Calu3 (cell line): ENCODE measurements around the gene ADAM19. TPM values are rescaled to one million over a fixed set of nuclear protein-coding genes. Genes with fewer than 3 reads are reported as not detected.

Experiments used
- BruUV-seq: library from RNA; stranded (reverse); fragments of 400-500 nt; replicated peaks from 2 replicates; lab custom pipeline; 2021; lab: Mats Ljungman, UMichigan
- CTCF ChIA-PET: fragments of 300-600 bp; sonication (Branson Sonifier 250); formaldehyde crosslinking; loops from one replicate; lab custom pipeline; 2022; ENCODE audit warnings: antibody characterized with exemption; lab: Charles Lee
- DNase-seq: peaks from one replicate; pipeline ENCODE4 v3.0.0; 2022
- H3K27ac Mint-ChIP-seq: one replicate; pipeline ENCODE4 v1.8.0; 2022; ENCODE audit warnings: mixed read lengths; ENCODE audit not compliant: unreplicated experiment
- H3K27me3 Mint-ChIP-seq: one replicate; pipeline ENCODE4 v1.8.0; 2022; ENCODE audit warnings: mixed read lengths; ENCODE audit not compliant: unreplicated experiment
- H3K36me3 Mint-ChIP-seq: one replicate; pipeline ENCODE4 v1.8.0; 2022; ENCODE audit warnings: mild to moderate bottlenecking, moderate library complexity, mixed read lengths; ENCODE audit not compliant: insufficient read depth, unreplicated experiment
- H3K4me1 Mint-ChIP-seq: one replicate; pipeline ENCODE4 v1.8.0; 2022; ENCODE audit warnings: mild to moderate bottlenecking, low read depth, mixed read lengths; ENCODE audit not compliant: unreplicated experiment
- H3K4me3 Mint-ChIP-seq: one replicate; pipeline ENCODE4 v1.8.0; 2022; ENCODE audit warnings: mild to moderate bottlenecking, low read depth, moderate library complexity, mixed read lengths; ENCODE audit not compliant: unreplicated experiment
- H3K9me3 Mint-ChIP-seq: one replicate; pipeline ENCODE4 v1.8.0; 2022; ENCODE audit warnings: low read depth, mixed read lengths; ENCODE audit not compliant: unreplicated experiment
- intact Hi-C: fragments of 100-400 bp; cut with micrococcal nuclease; formaldehyde crosslinking; loops from one replicate; pipeline ENCODE4 v1.10.0; 2022; ENCODE audit not compliant: unreplicated experiment
- total RNA-seq: library from RNA; stranded (reverse); gene quantifications from 2 replicates; pipeline ENCODE4 v1.2.3, GENCODE V29; 2022
- TF ChIP-seq, protein P1 (sequence below): fragments of 200-600 bp; IDR thresholded peaks from one replicate; pipeline ENCODE4 v1.8.0; 2022; ENCODE audit warnings: antibody characterized with exemption; ENCODE audit not compliant: unreplicated experiment

The ADAM19 gene
- total RNA-seq, 1 experiment from 2014 or later, result 16.2 TPM

DNA sequence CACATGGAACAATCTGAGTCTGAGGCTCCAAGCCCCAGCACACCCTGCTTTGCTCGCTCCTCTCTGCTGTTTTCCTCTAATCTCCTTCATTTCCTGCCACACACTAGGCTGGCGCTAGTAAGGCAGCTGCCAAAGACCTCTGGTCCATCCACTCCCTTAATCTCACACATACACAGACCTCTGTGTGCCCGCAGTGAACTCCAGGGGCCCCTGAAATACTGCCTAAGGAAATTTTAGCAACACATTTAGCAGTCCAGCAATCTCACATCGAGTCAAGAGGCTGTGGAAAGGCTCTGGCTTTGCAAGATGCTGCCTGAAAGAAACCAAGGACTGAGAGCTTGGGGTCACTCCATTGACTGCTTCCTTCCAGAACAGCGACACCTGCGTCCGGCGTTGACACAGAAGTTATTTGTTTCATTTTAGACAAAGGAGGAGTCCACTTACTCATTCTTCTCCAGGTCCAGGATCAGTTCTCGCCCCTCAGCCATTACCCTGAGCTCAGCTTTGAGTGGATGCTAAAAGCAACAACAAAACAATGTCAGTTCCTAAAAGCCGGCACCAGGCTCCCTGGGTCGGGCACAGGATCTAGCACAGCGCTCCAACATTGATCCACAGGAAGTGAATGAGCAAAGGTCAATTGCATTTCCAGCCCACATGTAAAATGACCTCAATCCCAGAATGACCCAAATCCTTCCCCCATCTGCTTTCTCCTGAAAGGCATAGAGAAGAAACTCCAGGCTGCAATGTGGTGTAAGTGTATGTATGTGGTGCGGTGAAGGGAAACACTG, 11.5 kb downstream of the ADAM19 start:
- Mint-ChIP-seq H3K4me1 (peaks cover 12% of the 10 kb centered on the region), H3K9me3 (no peaks in the 10 kb centered on the region), H3K36me3 (peaks cover 5% of the 10 kb centered on the region), H3K27ac (no peak overlapping the region), H3K4me3 (peak overlapping the region; percentile 25), H3K27me3 (no peaks in the 10 kb centered on the region)
- peak; percentile 43 for DNase-seq
- BruUV-seq, result no TSS peak
- CTCF ChIA-PET, result interaction anchor here (0.6 to 0.9 kb wide), 2 partner anchors 41 to 155 kb away, joined by 3 read pairs; no protein-coding TSS in a partner anchor
- intact Hi-C loops, result no loop called here
- TF ChIP-seq, protein P1, sequence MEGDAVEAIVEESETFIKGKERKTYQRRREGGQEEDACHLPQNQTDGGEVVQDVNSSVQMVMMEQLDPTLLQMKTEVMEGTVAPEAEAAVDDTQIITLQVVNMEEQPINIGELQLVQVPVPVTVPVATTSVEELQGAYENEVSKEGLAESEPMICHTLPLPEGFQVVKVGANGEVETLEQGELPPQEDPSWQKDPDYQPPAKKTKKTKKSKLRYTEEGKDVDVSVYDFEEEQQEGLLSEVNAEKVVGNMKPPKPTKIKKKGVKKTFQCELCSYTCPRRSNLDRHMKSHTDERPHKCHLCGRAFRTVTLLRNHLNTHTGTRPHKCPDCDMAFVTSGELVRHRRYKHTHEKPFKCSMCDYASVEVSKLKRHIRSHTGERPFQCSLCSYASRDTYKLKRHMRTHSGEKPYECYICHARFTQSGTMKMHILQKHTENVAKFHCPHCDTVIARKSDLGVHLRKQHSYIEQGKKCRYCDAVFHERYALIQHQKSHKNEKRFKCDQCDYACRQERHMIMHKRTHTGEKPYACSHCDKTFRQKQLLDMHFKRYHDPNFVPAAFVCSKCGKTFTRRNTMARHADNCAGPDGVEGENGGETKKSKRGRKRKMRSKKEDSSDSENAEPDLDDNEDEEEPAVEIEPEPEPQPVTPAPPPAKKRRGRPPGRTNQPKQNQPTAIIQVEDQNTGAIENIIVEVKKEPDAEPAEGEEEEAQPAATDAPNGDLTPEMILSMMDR, result peak; percentile 37

DNA sequence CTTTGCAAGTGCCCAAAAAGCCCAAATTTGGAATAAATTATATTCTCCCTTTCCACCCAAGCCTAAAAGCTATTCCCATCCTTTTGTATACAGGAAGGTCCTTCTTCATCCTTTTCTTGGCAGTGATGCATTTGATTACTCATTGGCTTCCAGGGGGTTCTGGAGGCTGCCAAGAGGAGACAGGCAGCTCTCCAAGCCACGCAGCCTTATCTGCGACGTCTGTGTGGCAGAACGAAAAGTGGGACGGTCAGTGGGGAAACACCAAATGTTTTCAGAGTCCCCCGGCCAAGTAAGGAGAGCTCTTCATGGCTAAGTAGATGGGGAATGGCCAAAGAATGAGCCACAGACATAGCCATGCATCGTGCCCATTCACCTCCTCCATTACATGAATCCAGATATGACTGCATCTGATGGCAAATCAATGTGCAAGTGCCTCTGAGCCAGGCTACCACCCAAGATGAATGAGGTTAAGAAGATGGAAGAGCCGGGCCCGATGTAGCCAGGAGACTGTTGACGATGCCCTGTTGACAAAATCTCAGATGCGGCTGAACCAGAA, 12.1 kb downstream of the ADAM19 start:
- TF ChIP-seq, protein P1, result no peak
- no peak overlapping the region for H3K27ac Mint-ChIP-seq

DNA sequence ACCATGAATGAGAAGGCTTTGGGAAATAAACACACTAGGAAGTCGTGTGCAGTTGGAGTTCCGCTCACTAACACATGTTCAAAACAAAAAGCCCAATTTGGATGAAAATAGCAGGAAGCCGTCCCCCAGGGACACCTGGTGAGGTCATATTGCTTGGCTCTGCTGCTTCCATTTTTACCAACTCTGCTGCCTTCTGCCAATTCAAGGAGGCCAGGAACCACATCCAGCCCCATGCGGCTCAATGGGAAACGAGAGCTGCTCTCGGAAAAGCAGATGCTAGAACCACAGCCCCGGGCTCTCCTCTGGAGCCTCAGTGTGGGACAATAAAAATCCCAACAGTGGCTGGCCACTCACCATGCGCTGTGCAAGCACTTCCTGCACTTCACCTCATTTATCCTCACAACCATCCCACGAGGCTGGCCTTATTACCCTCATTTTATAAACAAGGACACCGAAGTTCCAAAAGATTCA, 13.4 kb downstream of the ADAM19 start:
- intact Hi-C loops, result no loop called here
- peaks cover 27% of the 10 kb centered on the region for H3K4me1 Mint-ChIP-seq
- no TSS peak for BruUV-seq
- peaks cover 5% of the 10 kb centered on the region for H3K36me3 Mint-ChIP-seq
- DNase-seq, result no peak
- H3K9me3 Mint-ChIP-seq, result no peaks in the 10 kb centered on the region
- H3K27ac Mint-ChIP-seq, result no peak overlapping the region
- CTCF ChIA-PET, result no interaction called here
- TF ChIP-seq, protein P1, result no peak
- no peak overlapping the region for H3K4me3 Mint-ChIP-seq
- H3K27me3 Mint-ChIP-seq, result no peaks in the 10 kb centered on the region

More for the DNA sequence above, 12.1 kb downstream of the ADAM19 start:
- Mint-ChIP-seq H3K9me3 (no peaks in the 10 kb centered on the region), H3K36me3 (peaks cover 5% of the 10 kb centered on the region), H3K4me1 (peaks cover 18% of the 10 kb centered on the region), H3K4me3 (no peak overlapping the region), H3K27me3 (no peaks in the 10 kb centered on the region)
- CTCF ChIA-PET, result no interaction called here
- BruUV-seq, result no TSS peak
- no peak for DNase-seq
- intact Hi-C loops, result no loop called here

DNA sequence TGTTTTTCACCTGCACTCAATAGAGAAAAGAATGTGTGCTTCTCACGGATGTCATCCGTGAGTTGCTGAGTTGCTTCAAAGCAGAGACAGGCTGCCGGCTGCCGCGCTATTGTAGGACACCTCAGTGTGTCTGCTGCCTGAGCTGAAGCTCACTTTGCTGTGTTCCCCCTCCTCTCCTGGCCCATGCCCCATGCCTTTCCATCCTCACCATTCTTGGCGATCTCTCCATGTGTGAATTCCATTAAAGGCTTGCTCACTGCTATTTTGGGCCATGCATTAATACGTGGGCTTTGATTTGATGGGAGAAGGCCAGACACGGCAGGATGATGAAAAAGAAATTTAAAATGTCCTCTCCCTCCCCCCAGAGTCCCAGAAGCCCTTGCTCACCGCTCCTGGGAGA, 14.5 kb downstream of the ADAM19 start:
- CTCF ChIA-PET, result interaction anchor here (1.0 kb wide), 1 partner anchor 158 kb away, joined by 6 read pairs; no protein-coding TSS in a partner anchor
- H3K4me3 Mint-ChIP-seq, result no peak overlapping the region
- DNase-seq, result no peak
- H3K9me3 Mint-ChIP-seq, result no peaks in the 10 kb centered on the region
- peaks cover 27% of the 10 kb centered on the region for H3K4me1 Mint-ChIP-seq
- peaks cover 5% of the 10 kb centered on the region for H3K36me3 Mint-ChIP-seq
- intact Hi-C loops, result no loop called here
- no TSS peak for BruUV-seq
- H3K27ac Mint-ChIP-seq, result no peak overlapping the region
- no peaks in the 10 kb centered on the region for H3K27me3 Mint-ChIP-seq
- TF ChIP-seq, protein P1, result no peak
